Measurements from ENCODE around the gene CX3CL1.
"Not testable (repeated sequence)": the region's sequence is repeated elsewhere in the genome, so short reads cannot be mapped to it uniquely, and the experiment has no call there.

CX3CL1 gene

DNA sequence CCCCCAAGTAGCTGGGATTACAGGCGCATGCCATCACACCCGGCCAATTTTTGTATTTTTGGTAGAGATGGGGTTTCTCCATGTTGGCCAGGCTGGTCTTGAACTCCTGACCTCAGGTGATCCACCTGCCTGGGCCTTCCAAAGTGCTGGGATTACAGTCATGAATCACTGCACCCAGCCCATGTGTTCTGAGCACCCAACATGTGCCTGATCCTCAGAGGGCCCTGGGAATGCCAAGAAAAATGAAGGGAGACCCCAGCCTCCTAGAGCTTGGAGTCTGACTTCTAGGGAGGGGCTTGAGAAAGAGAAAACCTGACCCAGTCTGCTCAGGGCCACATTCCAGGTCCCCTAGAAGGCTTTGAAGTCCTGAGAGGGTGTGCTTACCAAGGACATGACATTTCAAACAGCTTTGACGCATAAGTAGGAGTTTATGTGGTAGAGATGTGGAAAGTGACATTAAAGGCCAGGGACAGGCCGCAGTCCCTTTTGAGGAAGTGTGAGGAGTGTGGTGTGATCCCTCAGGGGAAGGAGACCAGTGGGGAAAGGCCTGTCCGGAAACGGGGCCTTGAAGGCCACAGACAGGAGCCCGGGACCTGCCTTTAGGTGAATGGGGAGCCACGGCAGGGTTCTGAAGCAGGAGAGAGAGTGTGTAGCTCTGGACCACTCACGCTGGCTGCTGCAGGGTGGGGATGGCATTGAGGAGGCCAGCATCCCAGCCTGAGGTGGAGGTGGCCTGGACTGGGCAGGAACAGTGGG is 14.8 kb upstream of the CX3CL1 start:
- no peak for DNase-seq

DNA sequence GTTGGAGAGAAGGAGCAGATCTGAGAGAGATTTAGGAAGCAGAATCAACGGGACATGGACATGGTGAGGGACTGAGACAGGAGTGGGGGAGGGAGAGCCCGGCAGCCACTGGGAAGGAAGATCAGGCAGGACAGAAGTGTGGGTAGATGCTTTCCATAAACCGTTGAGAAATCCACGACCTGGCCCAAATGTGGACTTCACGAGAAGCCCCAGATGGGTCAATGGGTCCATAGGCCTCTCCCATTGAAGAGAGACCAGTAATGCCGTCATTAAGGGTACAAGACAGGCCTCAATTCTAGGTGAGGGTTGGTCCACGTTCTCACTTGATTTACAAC is 14.2 kb upstream of the CX3CL1 start:
- no peak for DNase-seq

DNA sequence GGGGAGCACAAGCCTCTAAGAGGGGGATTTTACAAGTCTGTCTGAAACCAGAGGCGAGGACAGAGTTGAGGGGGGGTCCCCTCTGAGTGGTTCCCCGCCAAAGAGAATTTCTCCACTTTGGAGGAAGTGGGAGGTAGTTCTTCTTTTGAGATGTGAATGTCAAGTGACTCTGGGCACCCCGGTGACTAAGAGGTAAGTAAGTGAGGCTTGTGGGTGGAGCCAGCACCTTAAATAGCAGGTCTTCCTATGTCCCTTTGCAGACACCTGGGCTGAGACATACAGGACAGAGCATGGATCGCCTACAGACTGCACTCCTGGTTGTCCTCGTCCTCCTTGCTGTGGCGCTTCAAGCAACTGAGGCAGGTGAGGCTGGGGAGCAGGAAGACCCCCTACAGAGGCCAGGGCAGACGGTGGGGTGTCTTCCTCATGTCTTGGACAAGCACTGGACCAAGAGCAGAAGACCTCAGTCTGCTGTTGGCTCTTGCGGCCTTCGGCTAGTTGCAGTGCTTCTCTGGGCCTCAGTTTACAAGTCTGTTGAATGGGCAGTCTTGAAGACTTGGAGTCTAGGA is 13.7 kb upstream of the CX3CL1 start, which contains the start of gene CCL22:
CCL22 (plus strand) TSS at position 257 of the 569 bp plus-strand sequence; CDS start at position 291, 34 bp downstream.
- no peak for DNase-seq

DNA sequence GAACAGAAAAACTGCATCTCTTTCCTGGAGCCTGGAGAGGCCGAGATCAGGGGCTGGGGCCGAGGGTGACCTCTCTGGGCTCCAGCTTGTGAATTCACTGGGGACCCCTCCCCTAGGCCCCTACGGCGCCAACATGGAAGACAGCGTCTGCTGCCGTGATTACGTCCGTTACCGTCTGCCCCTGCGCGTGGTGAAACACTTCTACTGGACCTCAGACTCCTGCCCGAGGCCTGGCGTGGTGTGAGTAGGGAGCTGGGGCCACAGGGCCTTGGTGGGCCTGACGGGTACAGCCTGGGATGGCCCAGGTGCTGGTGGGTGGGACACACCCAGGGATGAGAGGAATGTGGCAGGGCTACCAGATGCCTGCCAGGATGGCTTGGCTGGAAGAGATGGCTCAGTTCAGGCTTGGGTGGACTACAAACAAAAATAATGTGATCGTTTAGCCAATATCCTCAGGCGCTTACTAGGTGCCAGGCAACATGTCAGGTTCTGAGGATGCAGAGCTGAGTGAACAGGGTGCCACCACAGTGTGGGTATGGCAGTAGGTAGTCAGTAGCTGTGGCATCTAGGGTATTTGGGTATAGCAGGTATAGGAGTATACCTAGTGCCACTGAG is 11.9 kb upstream of the CX3CL1 start:
- no peak for DNase-seq

DNA sequence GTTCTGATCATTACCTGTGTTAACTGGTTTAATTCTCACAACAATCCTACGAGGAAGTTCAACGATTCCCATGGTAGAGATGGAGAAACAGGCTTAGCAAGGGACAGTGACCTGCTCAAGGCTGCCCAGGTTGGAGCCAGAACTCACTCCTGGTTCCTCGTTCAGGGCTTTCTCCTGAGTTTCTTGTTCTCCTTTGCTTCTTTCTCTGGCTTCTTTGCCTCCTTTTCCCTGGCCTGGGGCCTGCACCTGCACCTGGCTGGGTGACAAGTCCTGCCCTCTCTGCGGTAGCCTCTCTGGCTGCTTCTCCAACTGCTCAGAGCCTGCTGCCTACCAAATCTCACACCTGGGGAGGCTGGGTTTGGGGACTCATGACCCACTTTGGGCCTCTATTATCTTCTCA is 10.9 kb upstream of the CX3CL1 start:
- DNase-seq, result no peak

DNA sequence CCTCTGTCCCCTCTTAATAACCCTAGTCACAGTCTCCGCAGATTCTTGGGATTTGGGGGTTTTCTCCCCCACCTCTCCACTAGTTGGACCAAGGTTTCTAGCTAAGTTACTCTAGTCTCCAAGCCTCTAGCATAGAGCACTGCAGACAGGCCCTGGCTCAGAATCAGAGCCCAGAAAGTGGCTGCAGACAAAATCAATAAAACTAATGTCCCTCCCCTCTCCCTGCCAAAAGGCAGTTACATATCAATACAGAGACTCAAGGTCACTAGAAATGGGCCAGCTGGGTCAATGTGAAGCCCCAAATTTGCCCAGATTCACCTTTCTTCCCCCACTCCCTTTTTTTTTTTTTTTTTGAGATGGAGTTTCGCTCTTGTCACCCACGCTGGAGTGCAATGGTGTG is 8.1 kb upstream of the CX3CL1 start:
- DNase-seq, result no peak

DNA sequence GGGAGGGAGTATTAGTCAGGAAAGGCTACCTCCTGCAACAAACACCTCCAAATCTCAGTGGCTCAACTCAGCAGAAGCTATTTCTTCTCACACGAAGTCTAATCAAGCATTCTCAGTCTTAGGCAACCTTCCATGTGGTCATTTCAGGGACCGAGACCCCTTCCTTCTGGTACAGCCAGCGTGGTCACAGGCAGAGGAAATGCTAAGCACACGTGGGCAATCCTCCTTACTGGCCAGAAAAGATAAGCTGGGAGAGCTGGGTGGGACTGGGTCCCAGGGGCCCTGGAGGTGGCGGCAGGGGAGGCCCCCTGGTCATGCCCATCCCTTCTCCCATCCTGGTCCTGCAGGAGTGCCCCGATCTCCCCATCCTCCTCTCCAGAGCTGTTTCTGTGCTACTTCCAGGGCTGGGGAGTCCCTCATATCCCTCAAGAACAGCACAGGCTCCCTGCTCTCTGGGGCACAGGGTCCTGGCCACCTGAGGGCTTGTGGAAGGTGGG is 5.7 kb upstream of the CX3CL1 start:
- DNase-seq, result no peak

DNA sequence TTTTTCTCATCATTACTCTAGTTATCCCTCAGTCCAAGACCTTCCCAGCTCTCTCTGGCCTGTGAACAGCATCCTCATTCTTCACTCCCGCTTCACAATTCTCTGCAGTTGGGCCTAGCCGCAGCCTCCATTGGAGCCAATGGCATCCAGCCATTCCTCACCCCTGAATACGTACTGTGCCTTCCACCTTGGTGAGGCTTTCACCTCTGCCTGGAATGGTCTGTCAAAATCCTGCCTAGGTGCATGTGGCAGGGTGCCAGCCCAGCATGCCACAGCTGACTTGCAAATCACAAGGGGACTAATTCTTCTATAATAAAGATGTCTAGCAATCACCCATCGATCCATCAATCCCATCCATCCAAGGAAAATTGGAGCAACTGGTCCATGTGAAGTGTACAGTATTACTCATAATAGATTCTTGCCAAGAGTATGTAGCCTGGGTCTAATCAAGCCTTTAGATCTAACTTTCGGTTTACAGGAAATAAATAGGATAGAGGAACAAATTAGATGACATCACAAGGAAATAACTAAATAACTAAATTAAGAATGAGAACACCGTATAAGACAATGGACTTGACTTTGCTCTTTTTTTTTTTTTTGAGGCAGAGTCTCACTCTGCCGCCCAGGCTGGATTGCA is 5.1 kb upstream of the CX3CL1 start:
- DNase-seq, result no peak

DNA sequence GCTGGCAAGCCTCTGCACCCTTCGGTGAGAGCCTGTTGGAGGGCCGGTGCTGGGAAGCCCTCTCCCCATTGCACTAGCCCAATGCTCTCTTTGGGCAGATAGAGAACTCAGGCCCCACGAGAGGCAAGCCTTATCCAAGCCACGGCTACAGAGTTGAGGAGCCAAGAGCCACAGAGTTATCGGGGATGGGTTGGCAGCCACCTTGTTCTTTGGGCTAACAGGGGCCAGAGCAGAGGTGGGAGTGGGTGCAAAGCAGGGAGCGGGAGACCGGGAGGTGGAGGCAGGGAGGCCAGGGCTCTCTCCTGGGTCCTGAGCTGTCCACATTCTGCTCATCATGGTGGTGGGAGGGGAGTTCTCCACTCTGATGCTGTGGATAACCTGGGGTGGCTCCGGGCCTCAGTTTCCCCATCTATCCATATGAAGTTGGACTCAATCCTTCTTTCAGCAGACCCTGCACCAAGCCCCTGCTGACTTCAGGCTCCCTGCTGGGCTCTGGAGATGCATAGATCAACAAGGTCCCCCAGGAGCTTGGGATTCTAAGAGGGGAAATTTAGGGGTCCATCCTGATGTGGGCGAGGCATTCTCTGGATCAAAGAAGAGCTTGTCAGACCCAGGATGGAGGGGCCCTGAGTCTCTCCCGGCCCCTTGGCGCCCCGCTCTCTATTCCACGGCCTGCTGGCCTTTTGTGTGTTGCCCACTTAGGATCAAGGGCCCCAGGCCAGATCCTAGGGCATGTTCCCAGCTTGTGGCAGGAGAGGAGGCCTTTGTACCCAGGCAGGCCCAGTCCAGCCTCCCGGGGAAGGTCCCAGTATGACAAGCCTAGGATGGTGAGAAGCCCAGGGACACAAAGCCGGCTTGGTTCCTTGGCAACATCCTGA is 557 bp upstream of the CX3CL1 start:
- no peak for DNase-seq

DNA sequence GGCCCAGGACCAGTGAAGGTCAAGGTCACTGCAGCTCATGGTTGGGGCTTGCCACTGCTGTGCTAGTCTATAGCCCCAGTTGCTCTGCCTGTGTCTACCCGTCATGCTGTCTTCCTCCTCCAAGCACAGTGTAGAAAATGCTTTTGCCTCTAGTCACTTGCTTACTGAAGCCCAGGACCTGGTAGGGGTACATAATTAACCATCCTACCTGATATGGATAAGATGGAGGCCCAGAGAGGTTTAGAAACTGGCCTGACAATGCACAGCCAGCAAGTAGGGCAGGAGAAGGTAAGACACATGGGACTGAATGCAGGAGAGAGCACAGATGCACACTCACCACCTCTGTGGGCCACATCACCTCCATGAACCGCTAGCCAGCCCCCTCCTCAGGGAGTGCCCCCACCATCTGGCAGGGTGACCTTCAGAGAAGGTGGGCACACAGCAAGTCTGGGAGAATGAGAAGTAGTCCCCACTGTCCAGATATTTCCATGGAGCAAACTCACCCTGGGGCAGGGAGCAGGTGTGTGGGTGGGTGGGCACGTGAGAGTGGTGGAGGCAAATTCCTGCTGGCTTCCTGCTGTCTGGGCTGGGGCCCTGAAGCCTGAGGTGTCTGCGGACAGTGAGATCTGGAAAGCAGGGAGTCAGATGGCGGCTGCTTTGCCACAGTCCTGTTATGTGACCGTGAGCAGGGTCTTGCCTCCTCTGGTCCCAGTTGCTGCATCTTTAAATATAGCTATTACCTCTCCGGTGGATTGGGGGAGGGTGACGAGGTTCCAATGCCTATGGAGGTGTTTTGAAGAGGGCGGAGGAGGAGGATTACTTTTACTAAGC is 1.0 kb downstream of the CX3CL1 start:
- no peak for DNase-seq

DNA sequence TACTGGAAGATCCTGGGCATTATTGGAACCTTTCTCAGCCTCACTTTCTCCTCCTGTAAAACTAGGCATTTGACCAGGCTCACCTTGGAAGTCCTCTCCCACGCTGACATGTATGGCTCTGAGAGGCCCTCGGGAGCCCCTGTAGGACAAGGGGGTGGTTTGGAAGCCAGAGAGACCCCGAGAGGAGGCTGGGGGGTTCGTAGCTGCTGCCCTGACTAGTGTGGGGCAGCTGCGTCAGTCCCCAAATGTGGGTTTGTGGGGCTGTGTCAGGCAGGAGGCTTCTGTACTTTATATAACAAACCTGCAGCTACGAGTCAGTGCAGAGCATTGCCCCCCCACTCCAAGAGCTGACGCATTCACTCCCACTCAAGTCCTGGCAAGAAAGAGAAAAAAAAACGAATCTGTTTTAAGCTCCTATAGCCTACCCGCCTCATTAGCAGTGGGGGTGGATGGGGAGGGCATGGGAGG is 1.8 kb downstream of the CX3CL1 start:
- no peak for DNase-seq

DNA sequence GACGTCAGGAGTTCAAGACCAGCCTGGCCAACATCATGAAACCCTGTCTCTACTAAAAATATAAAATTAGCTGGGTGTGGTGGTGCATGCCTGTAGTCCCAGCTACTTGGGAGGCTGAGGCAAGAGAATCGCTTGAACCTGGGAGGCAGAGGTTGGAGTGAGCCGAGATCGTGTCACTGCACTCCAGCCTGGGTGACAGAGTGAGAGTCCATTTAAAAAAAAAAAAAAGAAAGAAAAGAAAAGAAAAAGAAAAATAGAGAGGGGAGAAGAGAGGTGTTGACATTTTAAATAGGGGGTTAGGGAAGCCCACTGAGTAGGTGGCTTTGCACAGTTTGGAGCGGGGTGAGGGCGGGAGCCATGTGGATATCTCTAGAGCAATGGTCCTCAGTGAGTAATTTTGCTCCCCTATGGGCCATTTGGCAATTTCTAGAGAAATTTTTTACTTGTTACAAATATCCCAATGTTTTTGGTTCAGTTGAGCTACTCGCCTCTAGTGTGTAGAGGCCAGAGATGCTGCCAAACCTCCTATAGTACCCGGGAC is 2.7 kb downstream of the CX3CL1 start:
- DNase-seq, result not testable (repeated sequence)

DNA sequence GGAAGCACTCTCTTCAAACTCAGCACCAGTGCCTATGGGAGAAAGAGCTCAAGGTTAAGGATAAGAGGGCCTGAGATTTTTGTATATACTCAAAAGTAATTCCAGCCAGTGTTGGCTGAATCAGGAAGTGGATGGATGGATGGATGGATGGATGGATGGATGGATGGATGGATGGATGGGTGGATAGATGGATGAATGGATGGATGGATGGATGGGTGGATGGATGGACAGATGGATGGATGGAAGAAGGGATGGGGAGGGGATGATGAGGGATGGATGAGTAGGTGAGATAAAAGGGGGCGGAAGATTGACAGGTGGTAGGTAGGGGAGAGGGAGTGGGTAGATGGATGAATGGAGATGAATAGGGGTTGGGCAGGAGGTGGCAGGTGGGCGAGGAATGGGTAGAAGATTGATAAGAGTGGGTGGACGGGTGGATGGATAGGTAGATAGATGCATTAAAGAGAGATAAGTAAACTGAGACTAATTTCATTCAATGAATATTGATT is 4.1 kb downstream of the CX3CL1 start:
- DNase-seq, result no peak

DNA sequence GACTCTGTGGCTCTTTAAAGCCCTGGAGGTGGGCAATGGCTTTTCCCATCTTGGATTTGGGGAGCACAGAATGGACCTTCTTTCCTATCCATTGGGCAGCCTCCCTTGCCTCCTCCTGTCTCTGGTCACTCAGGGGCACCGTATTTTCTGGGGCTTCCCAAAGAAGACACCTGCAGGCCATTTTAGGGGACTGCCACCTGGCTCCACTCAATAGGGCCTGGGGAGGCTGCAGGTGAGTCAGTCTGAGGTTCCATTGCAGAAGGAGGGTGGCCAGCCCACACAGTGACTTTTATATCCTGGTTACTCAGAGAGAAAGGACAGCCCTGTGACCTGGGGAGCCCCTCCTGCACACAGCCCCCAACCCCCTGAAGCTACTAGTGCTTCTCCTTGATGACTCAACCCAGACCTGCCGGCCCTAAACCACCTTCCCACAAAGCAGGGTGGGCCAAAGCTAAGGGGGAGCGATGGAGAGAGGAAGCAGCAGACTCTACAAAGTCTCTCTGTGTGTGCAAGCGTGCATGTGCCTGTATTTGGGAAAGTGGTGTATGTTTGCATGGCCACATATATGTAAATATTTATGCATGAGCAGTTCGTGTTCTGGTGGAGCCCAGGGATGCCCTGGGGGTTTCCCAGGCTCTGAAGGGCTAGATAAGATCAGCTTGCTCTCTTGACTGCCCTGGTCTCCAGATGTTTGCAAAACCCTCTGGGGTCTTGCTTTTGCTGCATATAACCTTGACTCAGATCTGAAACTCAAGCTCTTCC is 5.0 kb downstream of the CX3CL1 start:
- DNase-seq, result no peak

DNA sequence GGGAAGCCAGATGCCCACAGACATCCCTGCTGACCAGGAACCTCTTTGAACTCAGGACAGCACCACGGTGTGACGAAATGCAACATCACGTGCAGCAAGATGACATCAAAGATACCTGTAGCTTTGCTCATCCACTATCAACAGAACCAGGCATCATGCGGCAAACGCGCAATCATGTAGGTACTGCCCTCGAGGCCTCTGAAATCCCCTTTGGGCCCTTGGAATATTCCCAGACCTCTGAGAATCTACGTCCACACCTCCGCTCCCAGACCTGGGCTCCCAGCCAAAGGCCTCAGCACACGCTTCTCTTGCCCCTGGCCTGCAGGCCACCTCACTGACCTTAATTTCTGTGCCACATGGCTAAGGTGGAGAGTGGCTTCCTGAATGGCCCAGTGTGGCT is 7.3 kb downstream of the CX3CL1 start:
- DNase-seq, result no peak

DNA sequence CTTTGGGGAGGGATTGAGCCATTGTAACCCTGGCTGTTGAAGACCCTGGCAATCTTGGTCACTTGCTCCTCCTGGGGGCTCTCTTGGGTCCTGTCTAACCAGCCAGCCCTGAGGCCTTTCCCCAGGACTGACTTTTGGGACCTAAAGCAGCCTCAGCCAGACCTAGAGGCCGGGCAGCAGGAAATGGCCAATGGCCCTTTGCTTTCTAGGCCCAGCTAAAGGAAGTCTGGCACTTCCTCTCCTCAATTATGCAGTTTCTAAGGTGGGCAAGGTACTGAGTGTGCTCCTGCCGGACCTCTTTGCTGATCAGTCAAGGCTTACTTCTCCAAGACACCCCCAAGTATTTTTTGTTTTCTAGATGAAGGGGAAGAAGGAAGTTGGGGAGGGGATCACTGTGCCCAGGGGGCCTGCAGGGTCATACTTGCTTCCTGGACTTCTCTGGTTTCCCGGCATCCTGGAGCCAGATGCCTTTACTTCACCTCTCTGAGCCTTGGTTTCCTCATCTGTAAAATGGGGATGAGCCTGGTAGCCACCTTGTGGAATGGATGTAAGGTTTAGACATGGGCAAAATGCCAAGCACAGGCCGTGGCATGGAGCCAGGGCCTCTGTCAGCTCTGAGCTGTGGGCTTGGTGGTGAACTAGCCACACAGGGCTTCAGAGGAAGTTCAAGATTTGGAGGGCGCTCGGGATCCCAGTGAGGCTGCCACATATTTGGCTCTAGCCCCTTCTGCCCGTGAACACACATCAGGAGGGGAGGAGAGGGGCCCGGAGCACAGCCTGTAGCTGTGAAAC is 8.6 kb downstream of the CX3CL1 start:
- peak; percentile 12 for DNase-seq

DNA sequence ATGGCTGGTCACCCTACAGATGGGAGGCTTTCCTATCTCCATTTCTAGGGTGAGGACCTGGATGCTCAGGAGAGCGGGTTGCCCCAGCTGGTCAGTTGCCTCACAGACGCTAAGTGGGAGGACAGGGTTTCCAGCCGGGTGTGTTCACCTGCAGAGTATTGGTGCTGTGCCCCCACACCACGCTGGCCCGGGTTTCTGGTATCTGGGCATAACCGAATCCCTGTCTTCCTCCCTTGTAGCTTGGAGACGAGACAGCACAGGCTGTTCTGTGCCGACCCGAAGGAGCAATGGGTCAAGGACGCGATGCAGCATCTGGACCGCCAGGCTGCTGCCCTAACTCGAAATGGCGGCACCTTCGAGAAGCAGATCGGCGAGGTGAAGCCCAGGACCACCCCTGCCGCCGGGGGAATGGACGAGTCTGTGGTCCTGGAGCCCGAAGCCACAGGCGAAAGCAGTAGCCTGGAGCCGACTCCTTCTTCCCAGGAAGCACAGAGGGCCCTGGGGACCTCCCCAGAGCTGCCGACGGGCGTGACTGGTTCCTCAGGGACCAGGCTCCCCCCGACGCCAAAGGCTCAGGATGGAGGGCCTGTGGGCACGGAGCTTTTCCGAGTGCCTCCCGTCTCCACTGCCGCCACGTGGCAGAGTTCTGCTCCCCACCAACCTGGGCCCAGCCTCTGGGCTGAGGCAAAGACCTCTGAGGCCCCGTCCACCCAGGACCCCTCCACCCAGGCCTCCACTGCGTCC is 9.7 kb downstream of the CX3CL1 start:
- no peak for DNase-seq

DNA sequence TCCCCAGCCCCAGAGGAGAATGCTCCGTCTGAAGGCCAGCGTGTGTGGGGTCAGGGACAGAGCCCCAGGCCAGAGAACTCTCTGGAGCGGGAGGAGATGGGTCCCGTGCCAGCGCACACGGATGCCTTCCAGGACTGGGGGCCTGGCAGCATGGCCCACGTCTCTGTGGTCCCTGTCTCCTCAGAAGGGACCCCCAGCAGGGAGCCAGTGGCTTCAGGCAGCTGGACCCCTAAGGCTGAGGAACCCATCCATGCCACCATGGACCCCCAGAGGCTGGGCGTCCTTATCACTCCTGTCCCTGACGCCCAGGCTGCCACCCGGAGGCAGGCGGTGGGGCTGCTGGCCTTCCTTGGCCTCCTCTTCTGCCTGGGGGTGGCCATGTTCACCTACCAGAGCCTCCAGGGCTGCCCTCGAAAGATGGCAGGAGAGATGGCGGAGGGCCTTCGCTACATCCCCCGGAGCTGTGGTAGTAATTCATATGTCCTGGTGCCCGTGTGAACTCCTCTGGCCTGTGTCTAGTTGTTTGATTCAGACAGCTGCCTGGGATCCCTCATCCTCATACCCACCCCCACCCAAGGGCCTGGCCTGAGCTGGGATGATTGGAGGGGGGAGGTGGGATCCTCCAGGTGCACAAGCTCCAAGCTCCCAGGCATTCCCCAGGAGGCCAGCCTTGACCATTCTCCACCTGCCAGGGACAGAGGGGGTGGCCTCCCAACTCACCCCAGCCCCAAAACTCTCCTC is 10.4 kb downstream of the CX3CL1 start:
- no peak for DNase-seq
